ENCODE results near the gene UBASH3A. TPM values are rescaled to one million over a fixed set of nuclear protein-coding genes. Genes with fewer than 3 reads are reported as not detected.

UBASH3A gene
- total RNA-seq, 1 donor from 2014 or later, result 0.32 TPM

GRCh38 chr21:42411197-42411869 is 7.6 kb downstream of the UBASH3A start:
- no peak for DNase-seq (ENCODE audit: low spot score)

GRCh38 chr21:42411891-42412635 is 8.4 kb downstream of the UBASH3A start:
- DNase-seq (ENCODE audit: low spot score), result peak; percentile 72

GRCh38 chr21:42412636-42412933 is 8.9 kb downstream of the UBASH3A start:
- no peak for DNase-seq (ENCODE audit: low spot score)

GRCh38 chr21:42413093-42413492 is 9.4 kb downstream of the UBASH3A start:
- peak; percentile 81 for DNase-seq (ENCODE audit: low spot score)

GRCh38 chr21:42413500-42413899 is 9.8 kb downstream of the UBASH3A start:
- DNase-seq (ENCODE audit: low spot score), result peak; percentile 37

- peak; percentile 45 for DNase-seq (ENCODE audit: low spot score)
These were observed 10.4 kb downstream of the UBASH3A start for GRCh38 chr21:42414066-42414465.

- peak; percentile 49 for DNase-seq (ENCODE audit: low spot score)
These were observed 10.8 kb downstream of the UBASH3A start for GRCh38 chr21:42414553-42414927.

GRCh38 chr21:42414928-42415769 is 11.4 kb downstream of the UBASH3A start:
- DNase-seq (ENCODE audit: low spot score), result peak; percentile 73

GRCh38 chr21:42417533-42417932 is 13.8 kb downstream of the UBASH3A start:
- DNase-seq (ENCODE audit: low spot score), result no peak

GRCh38 chr21:42418886-42419285 is 15.2 kb downstream of the UBASH3A start:
- DNase-seq (ENCODE audit: low spot score), result no peak

GRCh38 chr21:42419845-42420244 is 16.1 kb downstream of the UBASH3A start:
- DNase-seq (ENCODE audit: low spot score), result no peak

GRCh38 chr21:42421018-42421793 is 17.5 kb downstream of the UBASH3A start:
- no peak for DNase-seq (ENCODE audit: low spot score)

GRCh38 chr21:42423197-42423675 is 19.5 kb downstream of the UBASH3A start:
- DNase-seq (ENCODE audit: low spot score), result no peak

GRCh38 chr21:42423685-42424084 is 20.0 kb downstream of the UBASH3A start:
- no peak for DNase-seq (ENCODE audit: low spot score)

- DNase-seq (ENCODE audit: low spot score), result peak; percentile 65
These were observed 21.3 kb downstream of the UBASH3A start for GRCh38 chr21:42424914-42425541.

GRCh38 chr21:42425591-42425990 is 21.9 kb downstream of the UBASH3A start:
- DNase-seq (ENCODE audit: low spot score), result peak; percentile 30

- peak; percentile 28 for DNase-seq (ENCODE audit: low spot score)
These were observed 22.7 kb downstream of the UBASH3A start for GRCh38 chr21:42426424-42426823.

GRCh38 chr21:42426876-42427480 is 23.3 kb downstream of the UBASH3A start:
- peak; percentile 79 for DNase-seq (ENCODE audit: low spot score)

GRCh38 chr21:42427809-42428419 is 24.2 kb downstream of the UBASH3A start:
- peak; percentile 77 for DNase-seq (ENCODE audit: low spot score)

GRCh38 chr21:42429021-42429420 is 25.3 kb downstream of the UBASH3A start:
- DNase-seq (ENCODE audit: low spot score), result peak; percentile 73
